SK-N-SH treated with all-trans-retinoic acid at 6 μM for 48 hours (cell line): ENCODE data around the gene RAD51B.

Experiments used
- ATAC-seq: fragments of 200-7000 bp; cut with Tn5 transposase; 3 replicates; pipeline ENCODE4 v1.9.1; 2020; ENCODE audit warnings: mild to moderate bottlenecking, moderate library complexity
- CREB5 ChIP-seq: fragments of 250-450 bp; sonication (Bioruptor Pico); IDR thresholded peaks from 2 replicates; pipeline ENCODE4 v1.5.1; 2020; ENCODE audit warnings: low read depth, mild to moderate bottlenecking, moderate library complexity
- CSDC2 ChIP-seq: fragments of 250-450 bp; sonication (Bioruptor Pico); IDR thresholded peaks from 2 replicates; pipeline ENCODE4 v1.5.0; 2020; ENCODE audit warnings: mild to moderate bottlenecking, moderate library complexity
- CSRNP3 ChIP-seq: fragments of 250-450 bp; sonication (Bioruptor Pico); IDR thresholded peaks from 2 replicates; pipeline ENCODE4 v1.5.1; 2021; ENCODE audit warnings: mild to moderate bottlenecking, moderate library complexity
- ESRRG ChIP-seq: fragments of 250-450 bp; sonication (Bioruptor Pico); IDR thresholded peaks from 2 replicates; pipeline ENCODE4 v1.6.1; 2021; ENCODE audit warnings: mild to moderate bottlenecking
- GLIS3 ChIP-seq: fragments of 250-450 bp; sonication (Bioruptor Pico); IDR thresholded peaks from 2 replicates; pipeline ENCODE4 v1.5.0; 2020; ENCODE audit warnings: mild to moderate bottlenecking, moderate library complexity
- ISL1 ChIP-seq: fragments of 250-450 bp; sonication (Bioruptor Pico); IDR thresholded peaks from 2 replicates; pipeline ENCODE4 v2.1.2; 2022; ENCODE audit warnings: mild to moderate bottlenecking, moderate library complexity
- OSR1 ChIP-seq: fragments of 250-450 bp; sonication (Bioruptor Pico); IDR thresholded peaks from 2 replicates; pipeline ENCODE4 v1.8.0; 2022; ENCODE audit warnings: moderate library complexity, mild to moderate bottlenecking, inconsistent platforms
- PATZ1 ChIP-seq: fragments of 250-450 bp; sonication (Bioruptor Pico); IDR thresholded peaks from 2 replicates; pipeline ENCODE4 v1.8.0; 2020; ENCODE audit warnings: mild to moderate bottlenecking, moderate library complexity, borderline replicate concordance
- POU6F1 ChIP-seq: fragments of 250-450 bp; sonication (Bioruptor Pico); IDR thresholded peaks from 2 replicates; pipeline ENCODE4 v1.8.0; 2021; ENCODE audit warnings: low read depth, mild to moderate bottlenecking, moderate library complexity, borderline replicate concordance
- PPARA ChIP-seq: fragments of 250-450 bp; sonication (Bioruptor Pico); IDR thresholded peaks from 2 replicates; pipeline ENCODE4 v1.5.0; 2020; ENCODE audit warnings: mild to moderate bottlenecking, borderline replicate concordance
- RARB ChIP-seq: fragments of 250-450 bp; sonication (Bioruptor Pico); IDR thresholded peaks from 2 replicates; pipeline ENCODE4 v1.8.0; 2021; ENCODE audit warnings: mild to moderate bottlenecking, moderate library complexity
- SNAI2 ChIP-seq: fragments of 250-450 bp; sonication (Bioruptor Pico); IDR thresholded peaks from 2 replicates; pipeline ENCODE4 v1.5.0; 2020; ENCODE audit warnings: mild to moderate bottlenecking, moderate library complexity
- TCF4 ChIP-seq: fragments of 250-450 bp; sonication (Bioruptor Pico); IDR thresholded peaks from 2 replicates; pipeline ENCODE4 v1.8.0; 2021; ENCODE audit warnings: mild to moderate bottlenecking, moderate library complexity, borderline replicate concordance
- TOX ChIP-seq: fragments of 250-450 bp; sonication (Bioruptor Pico); IDR thresholded peaks from 2 replicates; pipeline ENCODE4 v1.8.0; 2021; ENCODE audit warnings: mild to moderate bottlenecking, moderate library complexity, borderline replicate concordance
- TSHZ2 ChIP-seq: fragments of 250-450 bp; sonication (Bioruptor Pico); IDR thresholded peaks from 2 replicates; pipeline ENCODE4 v1.5.0; 2020; ENCODE audit warnings: mild to moderate bottlenecking, moderate library complexity
- ZC3H10 ChIP-seq: fragments of 250-450 bp; sonication (Bioruptor Pico); IDR thresholded peaks from 2 replicates; pipeline ENCODE4 v1.5.1; 2021; ENCODE audit warnings: mild to moderate bottlenecking, moderate library complexity
- ZFP3 ChIP-seq: fragments of 250-450 bp; sonication (Bioruptor Pico); IDR thresholded peaks from 2 replicates; pipeline ENCODE4 v1.5.0; 2020; ENCODE audit warnings: mild to moderate bottlenecking, moderate library complexity
- ZFP30 ChIP-seq: fragments of 450-650 bp; formaldehyde crosslinking; IDR thresholded peaks from 2 replicates; pipeline ENCODE4 v1.5.0; 2022; ENCODE audit warnings: mild to moderate bottlenecking, moderate library complexity
- ZNF565 ChIP-seq: fragments of 450-650 bp; formaldehyde crosslinking; conservative IDR thresholded peaks from 2 replicates; pipeline ENCODE4 v1.5.0; 2020; ENCODE audit warnings: low read depth, mild to moderate bottlenecking, moderate library complexity
- ZNF70 ChIP-seq: fragments of 450-650 bp; formaldehyde crosslinking; IDR thresholded peaks from 2 replicates; pipeline ENCODE4 v1.5.0; 2020; ENCODE audit warnings: mild to moderate bottlenecking, moderate library complexity

RAD51B gene

GRCh38 chr14:68469208-68469713, 649.7 kb downstream of the RAD51B start (continued):
- TF ChIP-seq CREB5 (CRISPR knock-in tag) (no peak), SNAI2 (CRISPR knock-in tag) (no peak), CSRNP3 (CRISPR knock-in tag) (no peak), ISL1 (no peak), ZNF70 (CRISPR knock-in tag) (no peak)

- ATAC-seq, result no peak
- no peak for TF ChIP-seq ISL1
Observed at GRCh38 chr14:68470361-68470760, 650.8 kb downstream of the RAD51B start.

- no peak for ATAC-seq
- TF ChIP-seq TCF4 (no peak), ZFP3 (CRISPR knock-in tag) (no peak), PATZ1 (CRISPR knock-in tag) (no peak), TOX (no peak), GLIS3 (CRISPR knock-in tag) (no peak), ZNF70 (CRISPR knock-in tag) (no peak), CREB5 (CRISPR knock-in tag) (no peak), SNAI2 (CRISPR knock-in tag) (no peak), ZC3H10 (CRISPR knock-in tag) (no peak), CSRNP3 (CRISPR knock-in tag) (no peak), RARB (no peak), TSHZ2 (CRISPR knock-in tag) (no peak), ZNF565 (no peak), OSR1 (CRISPR knock-in tag) (no peak), ISL1 (no peak), PPARA (CRISPR knock-in tag) (no peak), ESRRG (no peak), ZFP30 (CRISPR knock-in tag) (no peak), POU6F1 (CRISPR knock-in tag) (no peak), CSDC2 (CRISPR knock-in tag) (no peak)
Observed at GRCh38 chr14:68471029-68471963, 651.7 kb downstream of the RAD51B start.
